GM12872 (cell line): ENCODE results near the gene AGBL3.

Experiments
- CTCF ChIP-seq: IDR thresholded peaks from 3 replicates; pipeline ENCODE4 v1.5.1; 2011; ENCODE audit warnings: low read depth, mild to moderate bottlenecking, low read length, moderate library complexity; ENCODE audit not compliant: insufficient read depth

Gene AGBL3

DNA sequence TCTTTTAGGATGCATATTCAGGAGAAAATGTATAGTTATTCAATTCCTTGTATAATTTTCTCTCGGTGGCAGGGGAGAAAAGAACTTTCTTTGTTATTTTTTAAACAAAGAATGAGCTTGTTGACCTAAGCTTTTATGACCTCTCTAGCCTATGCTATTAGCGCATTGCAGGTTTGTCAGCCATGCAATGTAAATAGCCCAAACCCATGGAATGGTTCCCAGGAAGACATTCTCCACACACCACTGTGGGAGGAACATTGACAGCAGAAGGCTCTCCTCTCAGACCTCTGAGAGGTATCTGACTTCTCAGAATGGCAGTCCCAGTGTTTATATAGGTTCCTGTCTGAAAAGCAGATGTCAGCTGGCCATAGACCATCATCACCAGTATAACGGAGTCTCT is 19.6 kb upstream of the AGBL3 start:
- TF ChIP-seq CTCF = no peak

DNA sequence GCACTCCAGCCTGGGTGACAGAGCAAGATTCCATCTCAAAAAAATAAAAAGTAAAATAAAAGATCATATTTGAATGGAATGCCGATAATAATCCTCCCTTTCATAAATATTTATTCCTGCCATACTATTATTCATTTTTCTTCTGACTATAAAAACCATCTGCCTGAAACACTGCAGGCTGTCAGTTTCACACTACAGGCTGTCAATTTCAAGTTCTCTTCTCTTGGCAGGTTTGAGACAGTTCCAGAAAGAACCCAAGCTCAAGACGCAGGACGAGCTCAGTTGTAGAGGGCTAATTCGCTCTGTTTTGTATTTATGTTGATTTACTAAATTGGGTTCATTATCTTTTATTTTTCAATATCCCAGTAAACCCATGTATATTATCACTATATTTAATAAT is 18.2 kb upstream of the AGBL3 start:
- TF ChIP-seq CTCF = no peak

DNA sequence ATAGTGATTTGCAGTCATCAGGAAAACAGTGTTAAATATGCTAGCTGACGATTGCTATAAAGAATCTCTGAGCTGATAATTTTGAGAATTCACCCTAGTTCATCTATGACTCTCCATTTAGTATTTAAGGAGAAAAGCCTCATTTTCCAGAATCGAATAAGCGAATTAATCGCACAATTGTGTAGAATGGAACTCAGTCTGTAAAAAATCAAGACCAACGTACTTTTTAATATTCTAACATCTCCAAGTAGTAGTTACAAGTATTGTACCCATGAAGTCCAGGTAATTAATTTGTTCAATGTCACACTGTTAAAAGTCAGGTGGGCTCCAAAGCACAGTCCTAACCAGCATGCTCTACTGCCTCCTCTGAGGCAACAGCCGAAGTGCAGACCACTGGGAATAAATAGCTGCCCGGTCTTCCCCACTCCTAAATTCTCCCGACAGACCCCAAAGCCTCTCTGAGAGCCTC is 380 bp upstream of the AGBL3 start:
- TF ChIP-seq CTCF = peak; percentile 23; the same call in 1 of the 3 replicates

- no peak for TF ChIP-seq CTCF
Measured at GRCh38 chr7:134988161-134988560, 1.9 kb downstream of the AGBL3 start.

DNA sequence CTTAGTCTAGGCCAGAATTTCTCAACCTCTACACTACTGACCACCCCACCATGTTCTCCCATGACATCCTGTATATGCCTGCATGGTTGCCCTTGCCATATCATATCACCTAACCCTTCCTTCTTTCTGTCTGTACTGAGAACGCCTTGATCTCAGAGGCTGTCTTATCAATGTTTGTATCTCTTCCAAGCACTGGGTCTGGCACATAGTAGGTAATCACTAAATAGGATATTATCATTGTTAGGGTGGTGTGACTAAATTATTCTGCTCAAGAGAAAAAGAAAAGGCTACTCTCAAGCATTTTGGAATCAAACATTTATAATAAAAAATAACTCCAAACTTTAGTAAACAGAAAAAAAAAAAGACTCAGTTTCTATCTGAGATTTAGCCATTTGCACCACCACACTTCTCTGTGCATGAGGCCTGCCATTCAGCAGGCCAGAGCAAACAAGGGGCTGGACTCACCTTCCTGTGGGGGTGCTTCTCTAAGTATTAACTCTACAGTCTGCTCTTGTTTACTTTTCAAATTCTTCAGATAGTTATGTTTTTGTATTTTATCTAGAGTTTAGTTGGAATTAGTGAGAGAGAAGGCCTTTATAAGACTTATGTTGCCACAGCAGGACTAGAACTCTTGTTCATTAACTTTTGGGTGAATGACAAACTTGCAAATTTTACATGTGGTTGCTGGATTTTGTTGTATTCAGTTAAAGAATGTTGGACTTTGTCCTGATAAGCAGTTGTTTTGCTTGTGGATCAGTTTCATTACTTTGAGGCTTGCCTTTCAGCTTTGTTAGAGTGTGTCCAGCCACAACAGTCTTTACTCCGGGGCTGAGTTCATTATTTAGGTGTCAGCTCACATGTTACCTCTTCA is 5.4 kb downstream of the AGBL3 start:
- TF ChIP-seq CTCF = no peak

- TF ChIP-seq CTCF = no peak
Measured at GRCh38 chr7:134992626-134993179, 6.4 kb downstream of the AGBL3 start.

GRCh38 chr7:134993877-134994456 is 7.7 kb downstream of the AGBL3 start:
- no peak for TF ChIP-seq CTCF
